ENCODE measurements around the gene PPM1F.
"Not testable (repeated sequence)": the region's sequence is repeated elsewhere in the genome, so short reads cannot be mapped to it uniquely, and the experiment has no call there.

DNA sequence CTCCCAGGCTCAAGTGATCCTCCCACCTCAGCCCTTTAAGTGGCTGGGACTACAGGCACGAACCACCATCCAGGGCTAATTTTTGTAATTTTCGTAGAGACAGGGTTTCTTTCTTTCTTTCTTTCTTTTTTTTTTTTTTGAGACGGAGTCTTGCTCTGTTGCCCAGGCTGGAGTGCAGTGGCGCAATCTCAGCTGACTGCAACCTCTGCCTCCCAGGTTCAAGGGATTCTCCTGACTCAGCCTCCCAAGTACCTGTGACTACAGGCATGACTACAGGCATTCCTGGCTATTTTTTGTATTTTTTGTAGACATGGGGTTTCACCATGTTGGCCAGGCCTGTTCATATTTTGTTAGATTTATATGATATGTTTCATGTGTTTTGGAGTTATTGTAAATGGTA lies 56.4 kb downstream of the PPM1F start:
- TF ChIP-seq POLR2AphosphoS5 (IDR thresholded peaks at IDR 0.05): not testable (repeated sequence)
- TF ChIP-seq, protein P1, sequence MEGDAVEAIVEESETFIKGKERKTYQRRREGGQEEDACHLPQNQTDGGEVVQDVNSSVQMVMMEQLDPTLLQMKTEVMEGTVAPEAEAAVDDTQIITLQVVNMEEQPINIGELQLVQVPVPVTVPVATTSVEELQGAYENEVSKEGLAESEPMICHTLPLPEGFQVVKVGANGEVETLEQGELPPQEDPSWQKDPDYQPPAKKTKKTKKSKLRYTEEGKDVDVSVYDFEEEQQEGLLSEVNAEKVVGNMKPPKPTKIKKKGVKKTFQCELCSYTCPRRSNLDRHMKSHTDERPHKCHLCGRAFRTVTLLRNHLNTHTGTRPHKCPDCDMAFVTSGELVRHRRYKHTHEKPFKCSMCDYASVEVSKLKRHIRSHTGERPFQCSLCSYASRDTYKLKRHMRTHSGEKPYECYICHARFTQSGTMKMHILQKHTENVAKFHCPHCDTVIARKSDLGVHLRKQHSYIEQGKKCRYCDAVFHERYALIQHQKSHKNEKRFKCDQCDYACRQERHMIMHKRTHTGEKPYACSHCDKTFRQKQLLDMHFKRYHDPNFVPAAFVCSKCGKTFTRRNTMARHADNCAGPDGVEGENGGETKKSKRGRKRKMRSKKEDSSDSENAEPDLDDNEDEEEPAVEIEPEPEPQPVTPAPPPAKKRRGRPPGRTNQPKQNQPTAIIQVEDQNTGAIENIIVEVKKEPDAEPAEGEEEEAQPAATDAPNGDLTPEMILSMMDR (IDR thresholded peaks at IDR 0.05 in 8 of 11, conservative IDR thresholded peaks at IDR 0.05 in 3 of 11): not testable (repeated sequence)
